ENCODE measurements around the gene MED22.
"Not testable (repeated sequence)": the region's sequence is repeated elsewhere in the genome, so short reads cannot be mapped to it uniquely, and the experiment has no call there.

The MED22 gene

GRCh38 chr9:133307301-133307700, 40.6 kb downstream of the MED22 start:
- no peak for DNase-seq (ENCODE audit: low read depth in 1 of 2, low spot score in 1 of 2)

- DNase-seq (ENCODE audit: low read depth in 1 of 2, low spot score in 1 of 2), result no peak
Measured at GRCh38 chr9:133306242-133307204, 41.4 kb downstream of the MED22 start.

GRCh38 chr9:133305731-133306130, 42.2 kb downstream of the MED22 start:
- DNase-seq (ENCODE audit: low read depth in 1 of 2, low spot score in 1 of 2), result no peak

GRCh38 chr9:133304477-133305377, 43.2 kb downstream of the MED22 start:
- DNase-seq (ENCODE audit: low read depth in 1 of 2, low spot score in 1 of 2), result no peak

DNA sequence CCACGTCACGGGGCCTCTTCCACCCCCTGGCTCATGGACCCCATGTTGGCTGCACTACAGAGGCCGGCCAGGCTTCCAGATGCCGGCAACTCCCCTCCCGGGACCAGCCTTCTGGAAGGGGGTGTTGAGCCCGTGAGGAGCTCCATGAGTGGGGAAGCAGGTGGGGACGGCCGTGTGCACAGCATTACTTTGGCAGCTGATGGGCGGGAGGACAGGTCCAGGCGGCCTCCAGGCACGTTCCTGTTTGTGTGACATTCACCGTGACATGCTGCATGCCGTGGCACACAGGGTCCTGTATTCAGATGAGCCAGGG, 43.8 kb downstream of the MED22 start:
- DNase-seq (ENCODE audit: low read depth in 1 of 2, low spot score in 1 of 2), result no peak

DNA sequence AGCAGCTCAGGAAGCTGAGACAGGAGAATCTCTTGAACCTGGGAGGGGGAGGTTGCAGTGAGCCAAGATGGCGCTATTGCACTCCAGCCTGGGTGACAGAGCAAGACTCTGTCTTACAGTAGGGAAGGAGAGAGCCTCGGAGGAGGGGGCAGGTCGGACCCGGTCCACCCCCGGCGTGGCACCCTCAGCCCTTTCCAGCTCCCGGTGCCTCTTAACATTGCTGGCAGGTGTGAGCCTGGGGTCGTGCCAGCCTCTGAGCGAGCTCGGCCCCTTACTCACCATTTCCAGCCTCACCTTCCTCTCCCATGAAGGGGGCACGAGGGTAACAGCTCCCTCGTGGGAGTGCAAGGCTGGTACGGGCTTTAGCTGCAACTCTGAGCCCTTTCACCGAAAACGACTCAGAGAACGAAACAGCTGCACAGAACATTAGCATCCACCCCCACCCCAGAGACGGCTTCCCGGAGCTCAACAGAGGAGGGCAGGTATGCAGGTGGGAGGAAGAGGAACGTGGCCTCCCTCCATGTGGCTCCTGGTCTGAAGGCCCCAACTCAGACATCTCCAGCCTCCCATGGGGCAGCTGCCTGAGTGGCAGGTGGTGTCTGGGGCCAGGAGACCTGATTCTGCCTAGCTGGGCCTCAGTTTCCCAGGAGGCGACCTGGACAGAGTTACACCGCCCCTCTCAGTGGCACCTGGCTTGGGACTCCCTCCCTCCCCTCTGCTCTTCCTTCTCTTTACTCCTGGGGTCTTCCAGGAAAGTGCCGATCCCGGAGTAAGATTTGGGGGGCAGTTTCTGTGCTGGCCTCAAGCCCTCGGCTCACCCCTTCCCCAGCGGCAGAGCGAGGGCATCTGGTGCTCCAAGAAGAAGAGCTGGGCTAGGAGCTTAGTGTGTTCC, 44.4 kb downstream of the MED22 start:
- no peak for DNase-seq (ENCODE audit: low read depth in 1 of 2, low spot score in 1 of 2)

- no peak for DNase-seq (ENCODE audit: low read depth in 1 of 2, low spot score in 1 of 2)
Measured at GRCh38 chr9:133301253-133302230, 46.4 kb downstream of the MED22 start.

GRCh38 chr9:133299996-133300395, 47.9 kb downstream of the MED22 start:
- DNase-seq (ENCODE audit: low read depth in 1 of 2, low spot score in 1 of 2), result not testable (repeated sequence)

DNA sequence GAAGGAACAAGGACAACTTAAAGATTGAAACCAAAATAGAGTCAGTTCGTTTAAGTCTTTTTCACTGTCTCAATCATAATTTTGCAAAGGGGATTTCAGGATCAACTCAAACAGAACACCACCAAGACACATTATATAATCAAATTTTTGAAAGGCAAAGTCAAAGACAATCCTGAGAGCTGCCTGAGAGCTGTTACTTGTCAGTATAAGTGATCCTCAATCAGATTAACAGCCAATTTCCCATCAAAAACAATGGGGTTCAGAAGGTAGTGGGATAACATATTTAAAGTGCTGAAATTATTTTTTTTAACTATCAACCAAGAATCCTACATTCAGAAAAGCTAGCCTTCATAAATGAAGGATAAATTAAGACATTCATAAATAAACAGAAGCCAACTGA, 53.7 kb downstream of the MED22 start:
- no peak for DNase-seq (ENCODE audit: low read depth in 1 of 2, low spot score in 1 of 2)

GRCh38 chr9:133290751-133291302, 57.1 kb downstream of the MED22 start:
- no peak for DNase-seq (ENCODE audit: low read depth in 1 of 2, low spot score in 1 of 2)
